Activated CD4-positive, CD25-positive, alpha-beta regulatory T cell (primary cell): ENCODE data around the gene AKAP13.

Experiments
- DNase-seq, 4 experiments: peaks; one replicate each; lab custom pipeline; 2025; lab: John Stamatoyannopoulos, UW

Gene AKAP13

GRCh38 chr15:85595804-85596536 lies 215.6 kb downstream of the AKAP13 start:
- DNase-seq, result no peak

- DNase-seq, result no peak
These were observed 216.9 kb downstream of the AKAP13 start for GRCh38 chr15:85597155-85597815.

DNA sequence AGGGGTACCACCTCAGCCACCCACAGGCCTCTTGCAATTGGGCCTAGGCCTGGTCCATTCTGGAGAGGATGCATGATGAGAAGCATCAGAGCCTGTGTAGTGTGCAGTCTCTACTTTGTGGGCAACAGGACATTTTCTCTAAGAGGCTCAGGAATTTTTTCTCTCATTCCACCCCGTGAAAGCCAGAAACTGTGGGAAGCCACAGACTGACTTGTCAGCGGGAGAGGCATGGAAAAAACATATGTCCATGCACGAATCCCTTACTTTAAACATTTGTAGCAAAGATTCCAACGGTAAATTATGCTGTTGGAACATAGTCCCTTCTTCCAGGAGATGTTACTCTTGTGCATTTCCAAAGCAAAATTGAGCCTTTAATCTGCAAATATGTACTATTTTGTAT lies 217.8 kb downstream of the AKAP13 start:
- no peak for DNase-seq

DNA sequence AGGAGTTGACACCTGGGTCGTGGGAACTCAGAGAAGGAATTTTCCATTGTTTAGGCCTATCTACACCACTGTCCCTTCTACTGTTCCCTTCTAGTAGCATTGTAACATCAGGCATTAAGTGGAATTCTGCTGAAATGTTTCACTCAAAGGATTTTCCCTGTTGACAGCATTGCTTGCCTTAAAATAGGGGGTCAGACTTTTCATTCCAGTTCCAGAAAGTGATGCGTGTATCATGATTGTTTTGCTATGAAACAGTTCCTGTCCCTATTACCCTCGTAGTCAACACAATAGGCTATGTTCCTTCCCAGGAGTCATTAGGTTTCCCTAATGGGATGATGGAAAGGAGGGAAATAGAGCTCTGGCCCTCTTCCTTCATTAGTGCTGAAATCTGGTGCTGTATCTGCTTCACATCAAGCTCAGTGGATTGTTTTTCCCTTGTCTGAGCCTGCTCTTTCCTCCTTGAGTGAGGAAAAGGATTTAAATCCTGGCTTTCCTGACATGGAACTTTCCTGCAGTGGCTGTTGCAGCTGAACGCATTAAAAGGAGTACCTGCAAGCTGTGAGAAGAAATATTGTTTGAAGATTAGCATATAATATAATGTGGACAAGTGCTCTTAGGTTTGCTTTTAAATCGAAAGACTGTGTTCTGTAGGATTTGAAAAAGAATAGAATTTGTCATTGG lies 218.5 kb downstream of the AKAP13 start:
- no peak for DNase-seq

DNA sequence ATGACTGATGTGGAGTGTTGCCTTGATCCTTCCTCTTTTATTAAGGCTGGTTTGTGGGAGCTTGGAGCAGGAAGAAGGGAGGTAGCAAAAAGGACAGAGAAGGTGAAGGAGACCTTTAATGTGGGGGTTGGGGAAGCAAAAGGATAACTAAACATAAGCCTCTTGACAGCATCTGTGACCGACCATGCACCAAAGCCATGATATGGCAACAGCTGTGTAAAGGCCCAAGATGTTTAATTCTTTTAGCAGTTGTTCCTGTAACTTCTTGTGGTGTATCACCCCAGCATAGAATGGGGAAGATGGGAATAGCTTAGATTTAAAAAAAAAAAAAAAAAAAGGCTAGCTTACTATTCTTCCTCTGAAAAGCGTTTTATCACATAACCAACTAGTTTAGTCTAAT lies 219.6 kb downstream of the AKAP13 start:
- no peak for DNase-seq

- DNase-seq, result no peak
These were observed 222.8 kb downstream of the AKAP13 start for GRCh38 chr15:85603160-85603559.

- no peak for DNase-seq
These were observed 223.3 kb downstream of the AKAP13 start for GRCh38 chr15:85603703-85604102.

DNA sequence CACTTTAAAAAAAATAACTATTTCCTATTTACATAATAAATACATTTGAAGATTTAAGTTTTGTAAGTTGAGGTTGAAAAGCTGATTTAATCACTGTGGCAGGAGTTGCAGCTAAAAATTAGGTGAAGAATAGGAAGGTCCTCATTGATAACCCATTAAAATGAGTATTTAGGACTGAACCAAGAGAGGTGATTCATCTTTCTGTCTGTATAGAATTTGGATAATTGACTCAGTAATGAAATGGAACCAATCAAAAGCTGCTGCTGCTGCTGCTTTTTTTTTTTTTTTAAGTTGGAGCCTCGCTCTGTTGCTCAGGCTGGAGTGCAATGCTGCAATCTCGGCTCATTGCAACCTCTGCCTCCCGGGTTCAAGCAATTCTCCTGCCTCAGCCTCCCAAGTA lies 223.8 kb downstream of the AKAP13 start:
- no peak for DNase-seq

- DNase-seq, result no peak
These were observed 226.3 kb downstream of the AKAP13 start for GRCh38 chr15:85606738-85607137.

DNA sequence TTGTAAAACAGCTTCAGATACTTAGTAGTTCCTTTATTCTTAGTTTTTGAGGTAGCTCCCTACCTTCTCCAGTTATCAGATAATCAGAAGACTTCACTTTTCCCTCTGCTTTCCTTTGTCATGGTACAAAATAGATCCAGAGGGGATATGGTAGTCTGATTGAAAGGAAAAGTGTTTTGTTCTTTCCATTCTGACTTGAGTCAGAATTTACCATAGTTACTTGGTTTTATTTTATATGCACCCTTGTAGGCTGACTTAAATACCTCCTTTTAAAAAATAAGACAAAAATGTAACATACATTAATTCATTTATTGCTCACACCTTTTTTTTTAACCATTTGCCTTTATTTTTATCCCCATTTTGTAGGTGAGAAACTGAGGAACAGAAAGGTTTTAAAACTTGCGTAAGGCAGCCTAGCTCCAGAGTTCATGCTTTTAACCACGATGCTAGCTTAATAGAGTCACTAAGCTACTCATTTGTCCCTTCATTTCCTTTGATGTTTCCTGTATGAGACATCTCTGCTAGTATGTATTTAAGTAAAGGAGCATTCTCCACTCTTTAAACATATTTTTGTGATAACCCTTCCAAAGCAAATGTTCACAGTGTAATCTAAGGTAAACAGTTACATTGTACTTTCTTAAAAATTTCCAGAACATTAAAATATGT lies 226.9 kb downstream of the AKAP13 start:
- no peak for DNase-seq

- no peak for DNase-seq
These were observed 227.4 kb downstream of the AKAP13 start for GRCh38 chr15:85607842-85608241.

- no peak for DNase-seq
These were observed 229.1 kb downstream of the AKAP13 start for GRCh38 chr15:85609492-85609891.

GRCh38 chr15:85611361-85611760 lies 231.0 kb downstream of the AKAP13 start:
- no peak for DNase-seq

DNA sequence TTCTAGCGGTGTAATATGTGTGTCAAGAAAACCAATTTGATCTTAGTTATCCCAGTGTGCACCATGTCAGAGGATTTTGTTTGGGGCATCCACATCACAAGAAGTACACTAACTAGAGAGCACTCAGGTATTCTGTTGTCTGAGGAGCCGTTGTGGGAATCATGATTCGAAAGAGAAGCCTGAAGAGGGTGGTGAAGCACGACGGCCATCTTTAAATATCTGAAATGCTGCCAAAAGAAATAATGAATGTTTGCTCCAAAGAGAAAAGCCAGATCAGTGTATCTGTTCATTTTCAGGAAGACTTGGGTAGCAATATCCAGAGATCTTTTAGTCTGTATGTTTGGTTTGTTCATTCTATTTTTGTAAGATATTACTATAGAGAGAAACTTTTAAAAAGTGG lies 233.7 kb downstream of the AKAP13 start:
- DNase-seq, result no peak

- DNase-seq, result no peak
These were observed 235.5 kb downstream of the AKAP13 start for GRCh38 chr15:85615930-85616329.

- DNase-seq, result no peak
These were observed 236.2 kb downstream of the AKAP13 start for GRCh38 chr15:85616549-85617110.

GRCh38 chr15:85618228-85618505 lies 237.8 kb downstream of the AKAP13 start:
- no peak for DNase-seq

DNA sequence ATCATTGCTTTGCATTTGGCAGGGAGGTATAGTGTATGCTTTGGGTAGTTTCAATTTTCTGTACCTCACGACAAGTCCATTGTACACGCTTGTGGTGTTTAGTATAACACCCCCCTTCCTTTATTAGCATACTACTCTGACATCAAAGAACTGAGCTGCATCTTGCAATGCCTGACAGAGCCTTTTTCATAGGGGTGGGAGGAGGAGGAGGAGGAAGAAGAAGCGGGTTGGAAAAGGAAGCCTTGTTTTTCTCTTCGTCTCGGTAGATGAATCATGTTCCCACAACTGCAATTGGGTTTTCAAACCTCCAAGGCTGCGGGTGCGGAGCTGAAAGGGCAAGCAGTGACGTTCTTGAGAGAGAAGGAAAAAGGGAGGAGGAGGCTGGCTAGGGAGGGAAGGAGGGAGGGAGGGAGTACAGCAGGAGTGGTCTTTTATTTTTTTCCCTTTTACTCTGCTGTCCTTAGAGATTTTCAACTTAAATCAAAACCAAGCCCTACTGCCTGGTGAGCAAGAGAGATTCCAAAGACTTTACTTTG lies 238.6 kb downstream of the AKAP13 start:
- peak in 2 of 4 experiments; percentile 6 to 12 for DNase-seq

DNA sequence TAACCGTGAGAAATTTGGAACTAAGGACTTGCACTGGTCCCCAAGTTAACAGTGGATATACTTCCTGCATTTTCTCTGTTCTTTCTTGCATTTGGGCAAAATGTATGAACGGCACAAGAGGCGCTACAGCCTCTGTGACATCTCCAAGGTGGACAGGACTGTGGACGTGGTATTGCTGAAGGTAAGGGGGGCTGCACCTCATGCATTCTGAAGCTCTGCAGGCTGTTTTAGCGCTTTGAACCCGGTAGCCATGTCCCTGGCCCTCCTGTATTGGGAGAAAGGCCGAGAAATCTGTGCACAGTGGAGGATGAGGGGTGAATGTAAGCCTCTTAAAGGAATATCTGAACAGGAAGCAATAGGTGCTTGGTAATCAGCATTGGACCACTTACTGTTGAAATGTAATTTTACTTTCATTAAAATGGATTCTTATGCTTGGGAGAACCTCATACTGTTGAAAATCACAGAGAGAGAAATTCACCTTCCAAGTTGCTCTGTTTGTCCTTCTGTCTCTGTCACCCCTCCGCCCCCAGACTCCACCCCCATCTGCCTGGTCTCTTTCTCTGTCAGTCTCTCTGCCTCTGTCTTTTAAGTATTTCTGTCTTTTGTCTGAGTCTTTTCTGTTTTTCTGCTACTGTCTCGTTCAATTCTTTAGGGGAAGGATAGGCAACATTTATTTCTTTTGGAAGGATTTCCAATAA lies 239.7 kb downstream of the AKAP13 start:
- no peak for DNase-seq

DNA sequence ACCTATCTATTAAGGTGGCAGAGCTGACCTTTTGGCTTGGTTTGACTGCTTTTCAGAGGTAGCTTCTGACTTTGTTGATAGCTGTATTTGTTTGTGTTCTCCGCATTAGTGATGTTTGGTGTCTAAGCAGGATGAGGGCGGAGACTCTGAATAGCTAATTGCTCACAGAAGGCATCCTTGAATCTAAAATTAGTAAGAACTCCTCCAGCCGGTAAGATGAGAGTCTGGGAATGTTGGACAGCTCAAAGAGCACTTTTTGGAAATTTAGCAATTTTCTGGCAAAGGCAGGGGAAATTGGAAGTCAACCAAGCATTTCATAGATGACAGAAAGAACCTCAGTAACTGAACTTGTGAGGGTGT lies 240.3 kb downstream of the AKAP13 start:
- no peak for DNase-seq

GRCh38 chr15:85621094-85621493 lies 240.7 kb downstream of the AKAP13 start:
- DNase-seq, result no peak
